ENCODE measurements around the gene FCRL2. TPM values are rescaled to one million over a fixed set of nuclear protein-coding genes. Genes with fewer than 3 reads are reported as not detected.

FCRL2 gene
- polyA plus RNA-seq, 3 donors = 0.65 TPM; not detected in 2

DNA sequence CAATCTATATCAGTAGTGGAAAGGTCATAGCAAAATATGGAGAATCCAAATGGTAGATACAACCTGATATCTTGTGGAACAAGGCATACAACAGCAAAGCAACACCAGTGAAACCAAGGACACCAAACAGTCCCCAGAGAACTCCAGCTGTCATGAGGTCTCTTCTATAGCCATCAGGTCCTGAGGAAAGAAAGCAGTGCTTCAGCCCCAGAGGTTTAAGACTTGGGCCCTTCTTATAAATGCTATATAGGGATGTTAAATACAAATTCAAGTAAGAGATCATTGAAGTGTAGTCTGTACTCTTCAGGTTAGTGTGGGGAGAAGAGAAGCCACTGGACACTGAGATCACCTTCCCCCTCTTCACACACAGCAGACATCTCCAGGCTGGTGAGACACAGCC lies 10.1 kb downstream of the FCRL2 start:
- TF ChIP-seq, protein P1, sequence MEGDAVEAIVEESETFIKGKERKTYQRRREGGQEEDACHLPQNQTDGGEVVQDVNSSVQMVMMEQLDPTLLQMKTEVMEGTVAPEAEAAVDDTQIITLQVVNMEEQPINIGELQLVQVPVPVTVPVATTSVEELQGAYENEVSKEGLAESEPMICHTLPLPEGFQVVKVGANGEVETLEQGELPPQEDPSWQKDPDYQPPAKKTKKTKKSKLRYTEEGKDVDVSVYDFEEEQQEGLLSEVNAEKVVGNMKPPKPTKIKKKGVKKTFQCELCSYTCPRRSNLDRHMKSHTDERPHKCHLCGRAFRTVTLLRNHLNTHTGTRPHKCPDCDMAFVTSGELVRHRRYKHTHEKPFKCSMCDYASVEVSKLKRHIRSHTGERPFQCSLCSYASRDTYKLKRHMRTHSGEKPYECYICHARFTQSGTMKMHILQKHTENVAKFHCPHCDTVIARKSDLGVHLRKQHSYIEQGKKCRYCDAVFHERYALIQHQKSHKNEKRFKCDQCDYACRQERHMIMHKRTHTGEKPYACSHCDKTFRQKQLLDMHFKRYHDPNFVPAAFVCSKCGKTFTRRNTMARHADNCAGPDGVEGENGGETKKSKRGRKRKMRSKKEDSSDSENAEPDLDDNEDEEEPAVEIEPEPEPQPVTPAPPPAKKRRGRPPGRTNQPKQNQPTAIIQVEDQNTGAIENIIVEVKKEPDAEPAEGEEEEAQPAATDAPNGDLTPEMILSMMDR (IDR thresholded peaks at IDR 0.05) = no peak
- Histone ChIP-seq H3K9me3 (replicated peaks in 1 of 2; ENCODE audit: control insufficient read depth in 1 of 2, insufficient read depth in 1 of 2, low read length in 2 of 2) (no peaks in the 10 kb centered on the region), H3K4me2 (replicated peaks; ENCODE audit: extremely low read depth, low read length, poor library complexity, severe bottlenecking) (no peak overlapping the region), H2AFZ (ENCODE audit: insufficient read depth, low read depth, low read length, poor library complexity, severe bottlenecking) (no peak overlapping the region), H3K27ac (ENCODE audit: low read depth in 1 of 2, low read length in 2 of 2) (no peak overlapping the region), H3K4me1 (ENCODE audit: control insufficient read depth in 1 of 2, insufficient read depth in 2 of 2, low read length in 2 of 2) (peaks cover 0 to 7% of the 10 kb centered on the region in 2 donors), H3K79me2 (ENCODE audit: insufficient read depth, low read length) (no peaks in the 10 kb centered on the region), H3K4me3 (replicated peaks in 1 of 3; ENCODE audit: low read depth in 2 of 3, low read length in 3 of 3) (no peak overlapping the region), H3K9ac (ENCODE audit: insufficient read depth, low read length, poor library complexity, severe bottlenecking) (no peak overlapping the region), H4K20me1 (ENCODE audit: insufficient read depth, low read length) (no peaks in the 10 kb centered on the region), H3K27me3 (ENCODE audit: control insufficient read depth in 2 of 2, insufficient read depth in 2 of 2, low read length in 2 of 2) (peaks cover 3 to 4% of the 10 kb centered on the region in 2 donors), H3K36me3 (replicated peaks in 1 of 2; ENCODE audit: control insufficient read depth in 1 of 2, insufficient read depth in 2 of 2, low read length in 2 of 2) (no peaks in the 10 kb centered on the region)
- Mint-ChIP-seq H3K27me3 (ENCODE audit: low read depth in 3 of 3) (peaks cover 4 to 26% (median 7%) of the 10 kb centered on the region in 3 donors), H3K36me3 (no peaks in the 10 kb centered on the region), H3K27ac (no peak overlapping the region), H3K4me3 (no peak overlapping the region), H3K9me3 (peaks cover 0 to 2% (median 0%) of the 10 kb centered on the region in 7 donors), H3K4me1 (peaks cover 6% of the 10 kb centered on the region)
- no peak for DNase-seq
- intact Hi-C loops (cut with micrococcal nuclease) = no loop called here

GRCh38 chr1:157758018-157758417 lies 18.9 kb downstream of the FCRL2 start:
- Mint-ChIP-seq H3K9me3 (peaks cover 6 to 22% (median 12%) of the 10 kb centered on the region in 7 donors), H3K27me3 (ENCODE audit: low read depth in 3 of 3) (peaks cover 0 to 4% (median 3%) of the 10 kb centered on the region in 3 donors), H3K4me3 (no peak overlapping the region), H3K4me1 (no peaks in the 10 kb centered on the region), H3K27ac (no peak overlapping the region), H3K36me3 (no peaks in the 10 kb centered on the region)
- intact Hi-C loops (cut with micrococcal nuclease) = no loop called here
- no peaks in the 10 kb centered on the region for H3K27me3 ChIP-seq (ENCODE audit: control insufficient read depth in 2 of 2, insufficient read depth in 2 of 2, low read length in 2 of 2)
- DNase-seq = no peak
- no peak overlapping the region for H3K4me2 ChIP-seq (replicated peaks; ENCODE audit: extremely low read depth, low read length, poor library complexity, severe bottlenecking)
- no peaks in the 10 kb centered on the region for H4K20me1 ChIP-seq (ENCODE audit: insufficient read depth, low read length)
- no peak overlapping the region for H3K9ac ChIP-seq (ENCODE audit: insufficient read depth, low read length, poor library complexity, severe bottlenecking)
- H3K4me1 ChIP-seq (ENCODE audit: control insufficient read depth in 1 of 2, insufficient read depth in 2 of 2, low read length in 2 of 2) = no peaks in the 10 kb centered on the region
- no peak overlapping the region for H3K27ac ChIP-seq (ENCODE audit: low read depth in 1 of 2, low read length in 2 of 2)
- TF ChIP-seq, protein P1 (IDR thresholded peaks at IDR 0.05) = no peak
- H3K36me3 ChIP-seq (replicated peaks in 1 of 2; ENCODE audit: control insufficient read depth in 1 of 2, insufficient read depth in 2 of 2, low read length in 2 of 2) = no peaks in the 10 kb centered on the region
- H3K9me3 ChIP-seq (replicated peaks in 1 of 2; ENCODE audit: control insufficient read depth in 1 of 2, insufficient read depth in 1 of 2, low read length in 2 of 2) = peaks cover 2 to 5% of the 10 kb centered on the region in 2 donors
- no peak overlapping the region for H2AFZ ChIP-seq (ENCODE audit: insufficient read depth, low read depth, low read length, poor library complexity, severe bottlenecking)
- H3K4me3 ChIP-seq (replicated peaks in 1 of 3; ENCODE audit: low read depth in 2 of 3, low read length in 3 of 3) = no peak overlapping the region
- H3K79me2 ChIP-seq (ENCODE audit: insufficient read depth, low read length) = no peaks in the 10 kb centered on the region
- WGBS (ENCODE audit: insufficient coverage) = 75% methylated on average over 2 of the region's 4 CpGs
